HG03108 (cell line): ENCODE results near the gene CDH26.

Source experiments
- ATAC-seq: cut with Tn5 transposase; IDR thresholded peaks from one replicate; pipeline ENCODE4 v1.9.1; 2021; ENCODE audit warnings: moderate library complexity; ENCODE audit not compliant: unreplicated experiment

Gene CDH26

GRCh38 chr20:60010689-60011458 is 52.7 kb downstream of the CDH26 start:
- ATAC-seq: no peak

GRCh38 chr20:60011512-60012507 is 53.6 kb downstream of the CDH26 start:
- no peak for ATAC-seq

- no peak for ATAC-seq
Observed at GRCh38 chr20:60013296-60014139, 55.3 kb downstream of the CDH26 start.

GRCh38 chr20:60016406-60016805 is 58.2 kb downstream of the CDH26 start:
- ATAC-seq: no peak

GRCh38 chr20:60020251-60020650 is 62.0 kb downstream of the CDH26 start:
- ATAC-seq: no peak

GRCh38 chr20:60021104-60021503 is 62.9 kb downstream of the CDH26 start:
- no peak for ATAC-seq

GRCh38 chr20:60022849-60023248 is 64.6 kb downstream of the CDH26 start:
- no peak for ATAC-seq

- ATAC-seq: no peak
Observed at GRCh38 chr20:60024245-60024644, 66.0 kb downstream of the CDH26 start.

- ATAC-seq: no peak
Observed at GRCh38 chr20:60024801-60025200, 66.6 kb downstream of the CDH26 start.

GRCh38 chr20:60026010-60026409 is 67.8 kb downstream of the CDH26 start:
- no peak for ATAC-seq

- no peak for ATAC-seq
Observed at GRCh38 chr20:60030471-60030870, 72.2 kb downstream of the CDH26 start.

GRCh38 chr20:60031107-60031506 is 72.9 kb downstream of the CDH26 start:
- no peak for ATAC-seq

GRCh38 chr20:60034231-60035110 is 76.2 kb downstream of the CDH26 start:
- no peak for ATAC-seq

- ATAC-seq: no peak
Observed at GRCh38 chr20:60035486-60035885, 77.3 kb downstream of the CDH26 start.

GRCh38 chr20:60036346-60036745 is 78.1 kb downstream of the CDH26 start:
- ATAC-seq: no peak

- no peak for ATAC-seq
Observed at GRCh38 chr20:60036746-60037499, 78.7 kb downstream of the CDH26 start.

GRCh38 chr20:60038400-60039008 is 80.3 kb downstream of the CDH26 start:
- ATAC-seq: no peak

- ATAC-seq: no peak
Observed at GRCh38 chr20:60039526-60039925, 81.3 kb downstream of the CDH26 start.
